Heart right ventricle (tissue), 16 donors: Measurements from ENCODE around the gene NCAPH2. TPM values are rescaled to one million over a fixed set of nuclear protein-coding genes. Genes with fewer than 3 reads are reported as not detected.

ENCODE experiments used
- ATAC-seq, 8 donors: fragments of 200-7000 bp; cut with Tn5 transposase; one replicate each; pipeline ENCODE4 v1.9.1; 2020; ENCODE audit warnings: mild to moderate bottlenecking in 8 of 8, moderate library complexity in 8 of 8, moderate number of reproducible peaks in 1 of 8
- DNase-seq, 2 donors: peaks; one replicate each; pipeline ENCODE4 v3.0.0-alpha.2; 2020
- H3K27ac ChIP-seq, 10 donors: fragments of 200-600 bp; sonication (generic) in 2 of 10; one replicate each; pipeline versions ENCODE4 v1.5.0 to v1.8.0; 2020 to 2022; ENCODE audit warnings: mild to moderate bottlenecking in 3 of 10
- H3K27me3 ChIP-seq, 7 donors: fragments of 200-600 bp; one replicate each; pipeline ENCODE4 v1.8.0; 2021 to 2022; ENCODE audit warnings: mild to moderate bottlenecking in 2 of 7
- H3K36me3 ChIP-seq, 9 donors: fragments of 200-600 bp; sonication (generic) in 1 of 9; one replicate each; pipeline versions ENCODE4 v1.5.0 to v1.8.0; 2020 to 2022; ENCODE audit warnings: mild to moderate bottlenecking in 2 of 9
- H3K4me1 ChIP-seq, 9 donors: fragments of 200-600 bp; sonication (generic) in 1 of 9; one replicate each; pipeline versions ENCODE4 v1.5.0 to v1.8.0; 2020 to 2022; ENCODE audit warnings: mild to moderate bottlenecking in 4 of 9
- H3K4me3 ChIP-seq, 10 donors: fragments of 200-600 bp; sonication (generic) in 2 of 10; one replicate each; pipeline versions ENCODE4 v1.5.0 to v1.8.0; 2020 to 2022; ENCODE audit warnings: mild to moderate bottlenecking in 7 of 10, moderate library complexity in 2 of 10
- H3K9me3 ChIP-seq, 11 donors: fragments of 200-600 bp in 10 of 11; sonication (generic) in 2 of 11; one replicate each; pipeline versions ENCODE4 v1.5.0 to v1.8.0; 2013 to 2022; ENCODE audit warnings: mild to moderate bottlenecking in 2 of 11, control low read depth in 1 of 11, moderate library complexity in 1 of 11
- CTCF ChIP-seq, 9 donors: fragments of 200-600 bp; sonication (generic) in 2 of 9; IDR thresholded peaks; one replicate each; pipeline versions ENCODE4 v1.5.0 to v1.8.0; 2021 to 2022; ENCODE audit warnings: antibody characterized with exemption in 9 of 9, mild to moderate bottlenecking in 5 of 9, moderate library complexity in 1 of 9
- WGBS, 2 donors: extraction: QIAGEN DNeasy Blood & Tissue Kit; methylation state at CpG; one replicate each; pipeline ENCODE4 v1.1.7; 2013; ENCODE audit warnings: inconsistent platforms in 1 of 2; 5-methylcytosine and 5-hydroxymethylcytosine counted together
- intact Hi-C, 10 donors: fragments of 100-400 bp; cut with DNase I; formaldehyde crosslinking; loops; one replicate each; pipeline versions ENCODE4 v1.11.1 to v1.14.2; 2022
- polyA plus RNA-seq, 2 donors: library from polyadenylated mRNA; stranded (reverse); fragments of 200-250 nt; gene quantifications; one replicate each; pipeline ENCODE4 v1.2.3, GENCODE V29; 2013
- total RNA-seq, 10 donors: library from RNA; stranded (reverse); fragmentation: NEBNext Ultra II Directional in 3 of 10; extraction: Animal tissue kit (Norgen Biotek cat#: 25700) in 3 of 10; gene quantifications; one replicate each; pipeline versions ENCODE4 v1.2.1 to v1.2.4, GENCODE V29; 2021 to 2023
- donor health status: Arrhythmogenic right ventricular cardiomyopathy.
- donor health status: ischemic (EF 13 %, LVEDD 7.1; RV severe dilation, severe dysfunction).
- donor health status: healthy with polysubstance abuse.
- donor health status: DM: no; HTN: yes; CAD: no.
- donor health status: DM: no; HTN: no; CAD: no.
- donor health status: ischemic (EF 25% LVEDD 6.9; RV normal size, moderate dysfunction).
- donor health status: ischemic (EF 25% LVEDD 5.7; RV mildly dilated, moderate dysfunction).
- donor health status: healthy.
- donor health status: DM: yes; HTN: yes; CAD: no.
- donor health status: Ischemic cardiomyopathy.
- donor health status: ischemic (EF 35%, LVEDD 5.7; RV mildly dilated, moderate dysfunction).
- donor health status: nonischemic (EF 11% LVEDD 7.7; RV severe dilation, severe dysfunction).
- donor health status: DM: yes; HTN: yes; CAD: no.
- donor health status: PGD.
- donor health status: ischemic (EF 29% LVEDD 5.4; RV normal size, mild dysfunction).
- donor health status: nonischemic (EF 23%, LVEDD 6.1; RV moderate dilation, normal function).

Gene NCAPH2
- total and polyA plus RNA-seq, 12 donors: 21.7 to 54.8 (median 27.8) TPM

- intact Hi-C loops: loop anchor here in 2 of 10 donors (5.0 kb wide), 1 partner anchor 91 kb away; no protein-coding TSS in a partner anchor
- Histone ChIP-seq H3K4me3 (peak overlapping the region; percentile 40 to 86 (median 71)), H3K9me3 (no peaks in the 10 kb centered on the region), H3K27me3 (peaks cover 3 to 54% (median 25%) of the 10 kb centered on the region in 7 donors), H3K27ac (peak overlapping the region; percentile 84 to 99 (median 95)), H3K4me1 (peaks cover 9 to 68% (median 50%) of the 10 kb centered on the region in 9 donors), H3K36me3 (peaks cover 0 to 18% (median 0%) of the 10 kb centered on the region in 9 donors)
- no peak for TF ChIP-seq CTCF (IDR thresholded peaks at IDR 0.05)
- ATAC-seq (peak; percentile 42 to 58 (median 54)), DNase-seq (peak; percentile 86 to 89)
- 4 to 5% methylated on average over 47 to 53 of the region's 53 CpGs for WGBS, 2 donors
Observed at GRCh38 chr22:50530877-50531545, 23.0 kb downstream of the NCAPH2 start.

- no peak for TF ChIP-seq CTCF (IDR thresholded peaks at IDR 0.05)
- H3K4me3 ChIP-seq: peak overlapping the region; percentile 40 to 86 (median 71)
- H3K27me3 ChIP-seq: peaks cover 3 to 59% (median 25%) of the 10 kb centered on the region in 7 donors
- DNase-seq: peak; percentile 52 to 67
- no peaks in the 10 kb centered on the region for H3K9me3 ChIP-seq
- peak overlapping the region; percentile 84 to 99 (median 95) for H3K27ac ChIP-seq
- 1 to 2% methylated on average over 24 to 44 of the region's 44 CpGs for WGBS, 2 donors
- H3K36me3 ChIP-seq: peaks cover 0 to 18% (median 0%) of the 10 kb centered on the region in 9 donors
- intact Hi-C loops: loop anchor here in 2 of 10 donors (5.0 kb wide), 1 partner anchor 91 kb away; no protein-coding TSS in a partner anchor
- peaks cover 9 to 70% (median 44%) of the 10 kb centered on the region in 9 donors for H3K4me1 ChIP-seq
- peak; percentile 5 to 31 (median 23) for ATAC-seq
Observed at GRCh38 chr22:50531546-50531961, 23.5 kb downstream of the NCAPH2 start.

- Histone ChIP-seq H3K36me3 (peaks cover 0 to 18% (median 0%) of the 10 kb centered on the region in 9 donors), H3K27me3 (peaks cover 3 to 63% (median 25%) of the 10 kb centered on the region in 7 donors), H3K4me3 (peak overlapping the region; percentile 40 to 86 (median 71)), H3K4me1 (peaks cover 9 to 70% (median 39%) of the 10 kb centered on the region in 9 donors), H3K9me3 (no peaks in the 10 kb centered on the region), H3K27ac (peak overlapping the region; percentile 84 to 99 (median 95))
- 3% methylated on average over 44 to 56 of the region's 56 CpGs for WGBS, 2 donors
- TF ChIP-seq CTCF (IDR thresholded peaks at IDR 0.05): no peak
- ATAC-seq (peak; percentile 55 to 75 (median 68)), DNase-seq (peak; percentile 87 to 90)
- intact Hi-C loops: loop anchor here in 2 of 10 donors (5.0 kb wide), 1 partner anchor 90 kb away; no protein-coding TSS in a partner anchor
Observed at GRCh38 chr22:50531962-50532674, 24.1 kb downstream of the NCAPH2 start.
